ENCODE measurements around the gene PLA2G4E. TPM values are rescaled to one million over a fixed set of nuclear protein-coding genes. Genes with fewer than 3 reads are reported as not detected.

Gene PLA2G4E
- total RNA-seq, 2 experiments from 2014 or later: not detected

DNA sequence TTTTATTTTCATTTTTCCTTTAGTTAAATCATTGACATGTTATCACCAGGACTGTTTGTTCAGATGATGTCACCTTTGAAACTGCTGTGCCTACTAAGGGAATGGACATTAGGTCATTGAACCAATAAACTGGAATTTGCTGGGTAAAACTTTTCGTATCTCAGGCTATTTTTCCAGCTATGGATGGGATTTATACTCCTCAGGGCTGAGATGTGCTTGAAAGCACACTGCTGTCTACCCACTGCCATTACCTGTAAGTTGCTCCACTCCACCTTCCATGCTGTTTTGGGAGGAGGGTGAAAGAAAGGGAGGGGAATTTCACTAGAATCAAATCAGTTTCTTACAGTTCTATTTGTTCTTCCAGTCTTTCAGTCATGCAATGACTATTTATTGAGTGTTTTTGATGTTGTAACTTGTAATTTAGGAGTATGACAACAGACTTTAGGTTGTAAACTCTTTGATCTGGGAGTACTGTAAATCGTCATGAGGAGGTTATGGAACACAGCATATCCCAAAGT is 59.8 kb downstream of the PLA2G4E start:
- peaks cover 10% of the 10 kb centered on the region for H3K36me3 Mint-ChIP-seq (ENCODE audit: low read depth)
- Histone ChIP-seq H3K27me3 (ENCODE audit: control insufficient read depth in 1 of 2, insufficient read depth in 2 of 2, low read length in 2 of 2) (no peaks in the 10 kb centered on the region), H3K4me1 (ENCODE audit: insufficient read depth, low read length) (peaks cover 16% of the 10 kb centered on the region), H3K9me3 (ENCODE audit: control insufficient read depth in 1 of 2, insufficient read depth in 1 of 2, low read length in 2 of 2) (no peaks in the 10 kb centered on the region), H3K27ac (ENCODE audit: low read depth in 1 of 2, low read length in 2 of 2) (no peak overlapping the region), H3K4me3 (ENCODE audit: low read length) (no peak overlapping the region), H3K36me3 (ENCODE audit: insufficient read depth, low read length) (no peaks in the 10 kb centered on the region)
- ChIA-PET CTCF (no interaction called here), POLR2A (interaction anchor here (1.4 kb wide), 2 partner anchors 12 to 24 kb away, joined by 5 to 7 read pairs; partner anchors contain the start of gene EHD4)
- TF ChIP-seq, protein P1, sequence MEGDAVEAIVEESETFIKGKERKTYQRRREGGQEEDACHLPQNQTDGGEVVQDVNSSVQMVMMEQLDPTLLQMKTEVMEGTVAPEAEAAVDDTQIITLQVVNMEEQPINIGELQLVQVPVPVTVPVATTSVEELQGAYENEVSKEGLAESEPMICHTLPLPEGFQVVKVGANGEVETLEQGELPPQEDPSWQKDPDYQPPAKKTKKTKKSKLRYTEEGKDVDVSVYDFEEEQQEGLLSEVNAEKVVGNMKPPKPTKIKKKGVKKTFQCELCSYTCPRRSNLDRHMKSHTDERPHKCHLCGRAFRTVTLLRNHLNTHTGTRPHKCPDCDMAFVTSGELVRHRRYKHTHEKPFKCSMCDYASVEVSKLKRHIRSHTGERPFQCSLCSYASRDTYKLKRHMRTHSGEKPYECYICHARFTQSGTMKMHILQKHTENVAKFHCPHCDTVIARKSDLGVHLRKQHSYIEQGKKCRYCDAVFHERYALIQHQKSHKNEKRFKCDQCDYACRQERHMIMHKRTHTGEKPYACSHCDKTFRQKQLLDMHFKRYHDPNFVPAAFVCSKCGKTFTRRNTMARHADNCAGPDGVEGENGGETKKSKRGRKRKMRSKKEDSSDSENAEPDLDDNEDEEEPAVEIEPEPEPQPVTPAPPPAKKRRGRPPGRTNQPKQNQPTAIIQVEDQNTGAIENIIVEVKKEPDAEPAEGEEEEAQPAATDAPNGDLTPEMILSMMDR (IDR thresholded peaks at IDR 0.05): no peak
- no peak overlapping the region for H3K4me3 Mint-ChIP-seq
- peaks cover 25% of the 10 kb centered on the region for H3K4me1 Mint-ChIP-seq (ENCODE audit: low read depth)
- intact Hi-C loops (cut with DNase I, micrococcal nuclease): no loop called here
- no peaks in the 10 kb centered on the region for H3K9me3 Mint-ChIP-seq
- H3K27me3 Mint-ChIP-seq: no peaks in the 10 kb centered on the region
- ATAC-seq (ENCODE audit: poor library complexity) (no peak), DNase-seq (no peak)
- no peak overlapping the region for H3K27ac Mint-ChIP-seq

DNA sequence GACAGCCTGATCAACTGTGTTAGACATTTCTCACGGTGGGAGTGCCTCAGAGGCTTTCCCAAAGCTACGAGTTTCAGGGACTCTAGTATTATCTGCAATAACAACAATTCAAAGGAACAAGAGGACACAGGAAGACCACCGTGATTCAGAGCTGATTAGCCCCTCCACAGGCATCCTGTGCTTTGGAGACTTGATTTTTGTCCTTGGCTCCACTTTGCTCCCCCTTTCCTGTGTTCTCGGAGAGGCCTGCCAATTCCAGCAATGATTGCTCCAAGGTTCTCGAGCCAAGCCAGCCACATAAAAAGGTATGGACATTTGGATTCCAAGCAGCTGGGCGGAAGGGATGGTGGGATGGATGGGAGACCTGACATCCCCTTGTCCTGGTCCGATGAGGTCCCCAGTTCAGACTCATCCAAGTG is 62.8 kb downstream of the PLA2G4E start:
- Mint-ChIP-seq H3K36me3 (ENCODE audit: low read depth) (peaks cover 28% of the 10 kb centered on the region), H3K9me3 (no peaks in the 10 kb centered on the region), H3K27me3 (no peaks in the 10 kb centered on the region), H3K4me3 (no peak overlapping the region), H3K27ac (no peak overlapping the region), H3K4me1 (ENCODE audit: low read depth) (peaks cover 22% of the 10 kb centered on the region)
- Histone ChIP-seq H3K27me3 (ENCODE audit: control insufficient read depth in 1 of 2, insufficient read depth in 2 of 2, low read length in 2 of 2) (no peaks in the 10 kb centered on the region), H3K4me3 (ENCODE audit: low read length) (no peak overlapping the region), H3K36me3 (ENCODE audit: insufficient read depth, low read length) (peaks cover 8% of the 10 kb centered on the region), H3K27ac (ENCODE audit: low read depth in 1 of 2, low read length in 2 of 2) (no peak overlapping the region), H3K4me1 (ENCODE audit: insufficient read depth, low read length) (peaks cover 13% of the 10 kb centered on the region), H3K9me3 (ENCODE audit: control insufficient read depth in 1 of 2, insufficient read depth in 1 of 2, low read length in 2 of 2) (no peaks in the 10 kb centered on the region)
- TF ChIP-seq, protein P1 (IDR thresholded peaks at IDR 0.05): no peak
- intact Hi-C loops (cut with DNase I, micrococcal nuclease): no loop called here
- POLR2A ChIA-PET: no interaction called here
- DNase-seq: no peak
- CTCF ChIA-PET: interaction anchor here (1.3 kb wide), 1 partner anchor 21 kb away, joined by 7 read pairs; no protein-coding TSS in a partner anchor
- ATAC-seq (ENCODE audit: poor library complexity): no peak

DNA sequence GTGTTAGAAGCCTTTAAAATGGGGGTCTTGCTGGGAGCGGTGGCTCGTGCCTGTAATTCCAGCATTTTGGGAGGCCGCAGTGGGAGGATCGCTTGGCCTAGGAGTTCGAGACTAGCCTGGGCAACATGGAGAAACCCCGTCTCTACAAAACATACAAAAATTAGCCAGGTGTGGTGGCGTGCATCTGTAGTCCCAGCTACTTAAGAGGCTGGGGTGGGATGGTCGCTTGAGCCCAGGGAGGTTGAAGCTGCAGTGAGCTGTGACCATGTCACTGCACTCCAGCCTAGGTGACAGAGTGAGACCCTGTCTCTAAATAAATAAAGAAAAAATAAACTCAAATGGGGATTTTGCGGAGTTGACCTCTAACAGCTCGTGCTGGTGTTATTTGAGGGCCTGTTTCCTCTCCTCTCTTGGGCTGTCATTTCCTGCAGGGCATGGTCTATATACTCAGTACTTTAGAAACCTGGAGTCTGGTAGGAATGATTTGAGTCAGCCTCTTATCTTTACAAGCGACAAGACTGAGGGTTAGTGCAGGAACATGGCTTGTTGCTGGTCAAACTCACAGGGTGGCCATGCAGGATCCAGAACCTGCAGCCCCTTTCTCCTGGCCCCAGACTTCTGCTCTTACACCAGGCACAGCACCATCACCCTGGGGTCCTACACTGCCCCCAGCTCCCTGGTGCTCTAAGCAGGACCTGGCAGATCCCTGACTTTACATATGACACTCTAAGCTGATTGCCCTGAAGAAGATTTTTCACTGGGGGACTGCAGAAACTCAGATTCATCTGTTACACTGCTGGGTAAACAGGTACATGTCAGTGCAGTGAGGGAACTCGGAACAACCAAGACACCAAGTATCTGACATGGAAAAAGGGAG is 63.6 kb downstream of the PLA2G4E start:
- H3K4me3 Mint-ChIP-seq: no peak overlapping the region
- no peak for ATAC-seq (ENCODE audit: poor library complexity)

More for the DNA sequence above, 63.6 kb downstream of the PLA2G4E start:
- Histone ChIP-seq H3K4me3 (ENCODE audit: low read length) (no peak overlapping the region), H3K4me1 (ENCODE audit: insufficient read depth, low read length) (peaks cover 13% of the 10 kb centered on the region), H3K27me3 (ENCODE audit: control insufficient read depth in 1 of 2, insufficient read depth in 2 of 2, low read length in 2 of 2) (no peaks in the 10 kb centered on the region), H3K36me3 (ENCODE audit: insufficient read depth, low read length) (peaks cover 13% of the 10 kb centered on the region), H3K9me3 (ENCODE audit: control insufficient read depth in 1 of 2, insufficient read depth in 1 of 2, low read length in 2 of 2) (no peaks in the 10 kb centered on the region), H3K27ac (ENCODE audit: low read depth in 1 of 2, low read length in 2 of 2) (no peak overlapping the region)
- CTCF ChIA-PET: interaction anchor here (1.3 kb wide), 2 partner anchors 20 to 33 kb away, joined by 3 to 7 read pairs; no protein-coding TSS in a partner anchor
- peaks cover 35% of the 10 kb centered on the region for H3K36me3 Mint-ChIP-seq (ENCODE audit: low read depth)
- peaks cover 21% of the 10 kb centered on the region for H3K4me1 Mint-ChIP-seq (ENCODE audit: low read depth)
- H3K27me3 Mint-ChIP-seq: no peaks in the 10 kb centered on the region
- H3K9me3 Mint-ChIP-seq: no peaks in the 10 kb centered on the region
- no peak for DNase-seq
- POLR2A ChIA-PET: no interaction called here
- TF ChIP-seq, protein P1 (IDR thresholded peaks at IDR 0.05): no peak
- H3K27ac Mint-ChIP-seq: no peak overlapping the region
- intact Hi-C loops (cut with DNase I, micrococcal nuclease): no loop called here

Measured in CD4-positive, alpha-beta T cell (primary cell).